ENCODE data around the gene ADORA2A. TPM values are rescaled to one million over a fixed set of nuclear protein-coding genes. Genes with fewer than 3 reads are reported as not detected.

Gene ADORA2A
- total and polyA plus RNA-seq, 2 of the 8 experiments (the other 6 are each of a cell fraction or from before 2014, with no cell fraction given): 7.1 to 20.3 TPM

- TF ChIP-seq ATF2 (IDR thresholded peaks at IDR 0.05; ENCODE audit: low read length): no peak
- no peak for TF ChIP-seq FOSL1 (IDR thresholded peaks at IDR 0.05; ENCODE audit: insufficient read depth, low read depth, low read length)
- no peak for TF ChIP-seq HDAC2 (IDR thresholded peaks at IDR 0.05; ENCODE audit: borderline replicate concordance in 1 of 2, low read depth in 2 of 2, low read length in 2 of 2)
These were observed 14.9 kb downstream of the ADORA2A start (continued) for GRCh38 chr22:24442352-24442744.
